Lower lobe of right lung (tissue), 2 donors: ENCODE results near the gene SHROOM2. TPM values are rescaled to one million over a fixed set of nuclear protein-coding genes. Genes with fewer than 3 reads are reported as not detected.

Experiments used
- ATAC-seq, 2 donors: fragments of 200-7000 bp; cut with Tn5 transposase; one replicate each; pipeline ENCODE4 v1.9.1; 2020 to 2022; ENCODE audit warnings: mild to moderate bottlenecking in 2 of 2, moderate library complexity in 2 of 2
- DNase-seq: peaks from one replicate; pipeline ENCODE4 v3.0.0-alpha.2; 2020
- H3K27ac ChIP-seq: fragments of 200-600 bp; one replicate; pipeline ENCODE4 v1.8.0; 2022
- H3K27me3 ChIP-seq: fragments of 200-600 bp; one replicate; pipeline ENCODE4 v1.8.0; 2022; ENCODE audit warnings: low read depth
- H3K36me3 ChIP-seq: fragments of 200-600 bp; one replicate; pipeline ENCODE4 v1.8.0; 2022; ENCODE audit warnings: mild to moderate bottlenecking
- H3K4me1 ChIP-seq: fragments of 200-600 bp; one replicate; pipeline ENCODE4 v1.8.0; 2022
- H3K4me3 ChIP-seq: fragments of 200-600 bp; one replicate; pipeline ENCODE4 v1.8.0; 2022; ENCODE audit warnings: mild to moderate bottlenecking
- H3K9me3 ChIP-seq: fragments of 200-600 bp; one replicate; pipeline ENCODE4 v1.8.0; 2022
- intact Hi-C: fragments of 100-400 bp; cut with DNase I; formaldehyde crosslinking; loops from one replicate; pipeline ENCODE4 v1.11.0; 2022
- total RNA-seq: library from RNA; stranded (reverse); fragmentation: NEBNext Ultra II Directional; extraction: Animal tissue kit (Norgen Biotek cat#: 25700); gene quantifications from one replicate; pipeline ENCODE4 v1.2.1, GENCODE V29; 2021
- TF ChIP-seq, protein P1 (sequence below): fragments of 200-600 bp; IDR thresholded peaks from one replicate; pipeline ENCODE4 v1.8.0; 2022; ENCODE audit warnings: antibody characterized with exemption, mild to moderate bottlenecking
- donor health status: DM: no; HTN: yes; CAD: no; lungs with severe emphysema.

The SHROOM2 gene
- total RNA-seq, 1 donor from 2014 or later: 9.3 TPM

DNA sequence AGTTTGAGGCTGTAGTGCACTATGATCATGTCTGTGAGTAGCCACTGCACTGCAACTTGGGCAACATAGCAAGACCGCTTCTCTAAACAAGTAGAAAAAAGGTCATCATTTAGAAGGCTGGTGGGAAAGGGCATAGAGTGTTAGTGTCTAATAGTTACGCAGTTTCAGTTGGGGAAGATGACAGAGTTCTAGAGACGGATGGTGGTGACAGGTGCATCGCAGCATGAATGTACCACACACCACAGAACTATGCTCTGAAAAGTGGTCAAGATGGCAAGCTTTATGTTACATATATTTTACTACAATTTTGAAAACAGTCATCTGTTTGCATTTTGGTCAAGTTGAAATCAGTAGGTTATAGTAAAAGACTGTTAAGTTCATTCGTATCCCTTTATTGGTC, 157.2 kb downstream of the SHROOM2 start:
- Histone ChIP-seq H3K27ac (no peak overlapping the region), H3K4me1 (no peaks in the 10 kb centered on the region), H3K4me3 (no peak overlapping the region), H3K9me3 (no peaks in the 10 kb centered on the region), H3K36me3 (peaks cover 5% of the 10 kb centered on the region), H3K27me3 (no peaks in the 10 kb centered on the region)
- TF ChIP-seq, protein P1, sequence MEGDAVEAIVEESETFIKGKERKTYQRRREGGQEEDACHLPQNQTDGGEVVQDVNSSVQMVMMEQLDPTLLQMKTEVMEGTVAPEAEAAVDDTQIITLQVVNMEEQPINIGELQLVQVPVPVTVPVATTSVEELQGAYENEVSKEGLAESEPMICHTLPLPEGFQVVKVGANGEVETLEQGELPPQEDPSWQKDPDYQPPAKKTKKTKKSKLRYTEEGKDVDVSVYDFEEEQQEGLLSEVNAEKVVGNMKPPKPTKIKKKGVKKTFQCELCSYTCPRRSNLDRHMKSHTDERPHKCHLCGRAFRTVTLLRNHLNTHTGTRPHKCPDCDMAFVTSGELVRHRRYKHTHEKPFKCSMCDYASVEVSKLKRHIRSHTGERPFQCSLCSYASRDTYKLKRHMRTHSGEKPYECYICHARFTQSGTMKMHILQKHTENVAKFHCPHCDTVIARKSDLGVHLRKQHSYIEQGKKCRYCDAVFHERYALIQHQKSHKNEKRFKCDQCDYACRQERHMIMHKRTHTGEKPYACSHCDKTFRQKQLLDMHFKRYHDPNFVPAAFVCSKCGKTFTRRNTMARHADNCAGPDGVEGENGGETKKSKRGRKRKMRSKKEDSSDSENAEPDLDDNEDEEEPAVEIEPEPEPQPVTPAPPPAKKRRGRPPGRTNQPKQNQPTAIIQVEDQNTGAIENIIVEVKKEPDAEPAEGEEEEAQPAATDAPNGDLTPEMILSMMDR: no peak
- no peak for DNase-seq
- intact Hi-C loops: no loop called here
- no peak for ATAC-seq

DNA sequence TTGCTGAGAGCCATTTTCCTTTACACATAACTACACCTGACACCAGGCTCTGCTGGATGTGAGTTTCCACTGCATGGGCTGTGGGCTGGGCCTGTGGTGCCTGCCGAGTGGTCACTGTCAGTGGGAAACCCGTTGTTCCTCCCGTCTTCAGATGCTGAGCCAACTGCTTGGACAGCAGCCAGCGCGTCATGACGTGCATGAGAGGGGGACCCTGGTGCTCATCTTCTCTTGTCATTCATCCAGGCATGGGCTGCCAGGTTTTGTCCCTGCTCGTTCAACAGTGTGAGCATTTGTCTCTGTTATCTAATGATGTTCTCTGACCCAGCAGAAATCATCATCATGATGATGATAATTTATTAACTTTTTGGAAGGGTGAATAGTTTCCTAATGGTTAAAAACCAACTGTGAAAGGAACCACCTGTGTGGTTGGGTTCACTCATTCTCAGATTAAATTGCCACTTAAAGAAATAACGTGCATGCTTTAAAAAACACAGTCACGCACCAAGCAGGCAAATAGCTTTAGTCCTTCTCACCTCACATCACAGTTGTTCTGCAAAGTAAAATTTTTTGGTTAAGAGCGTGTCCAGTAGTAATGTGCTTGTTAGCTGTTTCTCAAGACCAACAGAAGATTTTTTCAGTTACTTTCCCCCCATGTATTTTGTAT, 161.0 kb downstream of the SHROOM2 start:
- Histone ChIP-seq H3K4me1 (no peaks in the 10 kb centered on the region), H3K27ac (no peak overlapping the region), H3K27me3 (no peaks in the 10 kb centered on the region), H3K4me3 (no peak overlapping the region), H3K9me3 (no peaks in the 10 kb centered on the region), H3K36me3 (peaks cover 5% of the 10 kb centered on the region)
- TF ChIP-seq, protein P1: no peak
- intact Hi-C loops: no loop called here
- no peak for ATAC-seq
- no peak for DNase-seq

DNA sequence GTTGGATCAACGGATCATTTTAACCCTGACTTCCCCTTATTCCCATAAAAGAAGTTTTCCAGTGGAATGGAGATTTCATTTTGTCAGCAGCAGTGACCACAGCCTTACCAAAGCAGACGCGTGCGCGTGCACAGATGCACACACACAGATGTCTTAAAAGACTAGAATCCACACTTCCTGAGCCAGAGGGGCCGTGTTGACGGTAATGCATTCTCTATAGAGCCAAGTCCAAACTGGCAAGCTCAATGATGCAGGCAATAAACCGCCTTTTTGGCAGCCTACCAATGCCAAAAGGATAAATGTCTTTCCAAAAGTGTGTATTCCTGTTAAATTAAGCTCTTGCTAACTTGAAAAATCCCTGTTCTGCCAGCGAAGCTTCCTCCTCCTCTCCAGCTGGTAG, 162.2 kb downstream of the SHROOM2 start:
- Histone ChIP-seq H3K4me3 (no peak overlapping the region), H3K4me1 (no peaks in the 10 kb centered on the region), H3K27ac (no peak overlapping the region), H3K36me3 (peaks cover 5% of the 10 kb centered on the region), H3K27me3 (no peaks in the 10 kb centered on the region), H3K9me3 (no peaks in the 10 kb centered on the region)
- TF ChIP-seq, protein P1: no peak
- intact Hi-C loops: no loop called here
- ATAC-seq (no peak), DNase-seq (no peak)

DNA sequence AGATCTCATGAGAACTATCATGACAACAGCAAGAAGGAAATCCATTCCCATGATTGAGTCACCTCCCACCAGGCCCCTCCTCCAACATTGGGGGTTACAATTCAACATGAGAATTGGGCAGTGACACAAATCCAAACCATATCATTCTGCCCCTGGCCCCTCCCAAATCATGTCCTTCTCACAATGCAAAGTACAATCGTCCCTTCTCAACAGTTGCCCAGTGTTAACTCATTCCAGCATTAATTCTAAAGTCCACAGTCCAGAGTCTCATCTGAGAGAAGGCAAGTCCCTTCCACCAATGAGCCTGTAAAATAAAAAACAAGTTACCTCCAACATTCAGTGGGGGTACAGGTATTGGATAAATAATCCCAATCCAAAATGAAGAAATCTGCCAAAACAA, 166.1 kb downstream of the SHROOM2 start:
- intact Hi-C loops: no loop called here
- ATAC-seq (no peak), DNase-seq (no peak)
- Histone ChIP-seq H3K27ac (no peak overlapping the region), H3K4me3 (no peak overlapping the region), H3K9me3 (no peaks in the 10 kb centered on the region), H3K36me3 (no peaks in the 10 kb centered on the region), H3K4me1 (no peaks in the 10 kb centered on the region), H3K27me3 (no peaks in the 10 kb centered on the region)
- TF ChIP-seq, protein P1: no peak

DNA sequence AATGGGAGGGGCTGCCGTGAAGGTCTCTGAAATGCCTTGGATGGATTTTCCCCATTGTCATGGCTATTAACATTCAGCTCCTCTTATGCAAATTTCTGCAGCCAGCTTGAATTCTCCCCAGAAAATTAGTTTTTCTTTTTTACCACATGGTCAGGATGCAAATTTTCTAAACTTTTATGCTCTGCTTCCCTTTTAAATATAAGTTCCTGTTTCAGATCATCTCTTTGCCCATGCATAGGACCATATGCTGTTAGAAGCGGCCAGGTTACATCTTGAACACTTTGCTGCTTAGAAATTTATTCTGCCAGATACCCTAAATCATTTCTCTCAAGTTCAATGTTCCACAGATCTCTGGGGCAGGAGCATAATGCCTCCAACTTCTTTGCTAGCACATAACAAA, 167.2 kb downstream of the SHROOM2 start:
- ATAC-seq (no peak), DNase-seq (no peak)
- Histone ChIP-seq H3K4me3 (no peak overlapping the region), H3K9me3 (no peaks in the 10 kb centered on the region), H3K27me3 (no peaks in the 10 kb centered on the region), H3K4me1 (no peaks in the 10 kb centered on the region), H3K36me3 (no peaks in the 10 kb centered on the region), H3K27ac (no peak overlapping the region)
- intact Hi-C loops: no loop called here
- TF ChIP-seq, protein P1: no peak

DNA sequence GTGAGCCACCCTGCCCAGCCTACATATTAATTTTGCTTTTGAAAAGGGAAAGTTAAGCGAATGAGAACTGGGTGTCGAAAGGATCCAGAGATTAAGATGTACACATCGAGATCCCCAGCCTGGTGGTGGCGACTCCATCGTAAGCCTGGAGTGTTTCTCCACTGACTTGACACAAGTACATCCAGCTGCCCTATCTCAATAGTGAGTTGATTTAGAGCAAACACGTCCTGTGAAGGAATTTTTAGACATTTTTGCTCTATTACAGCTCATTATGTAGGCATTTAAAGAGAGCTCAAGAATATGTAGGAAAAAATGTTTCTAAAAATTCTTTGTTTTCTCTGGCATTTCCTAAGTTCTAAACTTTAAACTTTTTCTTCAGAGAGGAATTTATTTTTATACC, 169.3 kb downstream of the SHROOM2 start:
- Histone ChIP-seq H3K27ac (no peak overlapping the region), H3K27me3 (no peaks in the 10 kb centered on the region), H3K4me1 (no peaks in the 10 kb centered on the region), H3K4me3 (no peak overlapping the region), H3K36me3 (no peaks in the 10 kb centered on the region), H3K9me3 (no peaks in the 10 kb centered on the region)
- TF ChIP-seq, protein P1: no peak
- intact Hi-C loops: no loop called here
- no peak for ATAC-seq
- no peak for DNase-seq
